ENCODE data around the gene LCORL. TPM values are rescaled to one million over a fixed set of nuclear protein-coding genes. Genes with fewer than 3 reads are reported as not detected.

LCORL gene
- total and polyA plus RNA-seq, 9 of the 15 experiments (the other 6 are each of a cell fraction or from before 2014, with no cell fraction given), result 3.1 to 24.5 (median 11.1) TPM

DNA sequence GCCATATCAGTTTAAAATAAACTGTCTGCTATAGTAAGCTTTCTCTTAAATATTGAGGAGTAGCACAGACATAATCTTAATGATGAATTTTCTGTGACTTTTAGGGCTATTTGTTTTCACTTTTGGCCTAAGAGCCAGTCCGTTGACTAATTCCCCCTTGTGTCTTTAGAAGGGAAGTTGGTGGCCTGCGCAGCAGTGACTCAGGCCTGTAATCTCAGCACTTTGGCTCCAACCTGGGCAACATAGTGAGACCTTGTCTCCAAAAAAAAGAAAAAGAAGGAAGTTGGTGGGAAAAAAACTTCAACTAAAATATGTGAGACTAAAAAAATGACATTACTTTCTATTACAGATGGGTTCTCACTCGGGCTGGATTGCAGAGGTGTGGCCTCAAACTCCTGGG is 207.4 kb downstream of the LCORL start (continued):
- TF ChIP-seq DPF2 (IDR thresholded peaks at IDR 0.05) (no peak), KDM1A (IDR thresholded peaks at IDR 0.05) (0 out of 4 replicates have a peak, but pooled peaks of 1 of the 2 experiments have one; percentile 24), ZNF124 (CRISPR knock-in tag; IDR thresholded peaks at IDR 0.05) (no peak), NFE2L1 (tag; IDR thresholded peaks at IDR 0.05; ENCODE audit: borderline replicate concordance, low read depth) (peak; percentile 17; the same call in 1 of the 2 replicates), FOSL1 (tag; conservative IDR thresholded peaks at IDR 0.05) (peak; percentile 59), SPI1 (IDR thresholded peaks at IDR 0.05; ENCODE audit: borderline replicate concordance, low read depth, low read length) (0 out of 2 replicates have a peak, but pooled peaks have one; percentile 28), ZNF121 (CRISPR knock-in tag; conservative IDR thresholded peaks at IDR 0.05) (peak; percentile 92)

DNA sequence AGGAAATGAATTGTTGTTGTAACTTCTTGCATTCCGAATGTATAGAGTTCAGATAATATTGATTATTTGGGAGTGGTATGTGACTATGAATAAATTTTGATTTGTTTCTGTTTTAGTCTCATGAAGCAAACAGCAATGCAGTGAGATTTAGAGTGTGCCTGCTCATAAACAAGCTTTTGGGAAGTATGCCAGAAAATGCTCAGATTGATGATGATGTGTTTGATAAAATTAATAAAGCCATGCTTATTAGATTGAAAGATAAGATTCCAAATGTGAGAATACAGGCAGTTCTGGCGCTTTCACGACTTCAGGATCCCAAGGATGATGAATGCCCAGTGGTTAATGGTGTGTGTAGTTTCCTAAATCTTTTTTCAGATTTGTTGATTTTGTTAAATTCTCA is 208.8 kb downstream of the LCORL start:
- Histone ChIP-seq H3K4me1 (replicated peaks in 1 of 2; ENCODE audit: control insufficient read depth in 2 of 2, insufficient read depth in 2 of 2, low read length in 2 of 2) (peaks cover 2 to 3% of the 10 kb centered on the region in 2 experiments; a peak in 3 of 5 replicates), H3K9me3 (replicated peaks; ENCODE audit: control insufficient read depth, insufficient read depth, low read depth, low read length) (no peaks in the 10 kb centered on the region), H3K27me3 (ENCODE audit: control insufficient read depth in 2 of 2, insufficient read depth in 2 of 2, low read length in 2 of 2) (no peaks in the 10 kb centered on the region), H3K4me3 (peak overlapping the region; percentile 65), H3K79me2 (ENCODE audit: control insufficient read depth, insufficient read depth, low read length) (peaks cover 98% of the 10 kb centered on the region), H3K27ac (ENCODE audit: extremely low read depth, low read depth, low read length) (no peak overlapping the region), H3K36me3 (ENCODE audit: control insufficient read depth, insufficient read depth, low read length) (peaks cover 56% of the 10 kb centered on the region), H4K20me1 (replicated peaks; ENCODE audit: control insufficient read depth, insufficient read depth, low read length) (peaks cover 3% of the 10 kb centered on the region; the same call in 1 of the 2 replicates), H3K9ac (ENCODE audit: insufficient read depth in 1 of 2, low read depth in 2 of 2, low read length in 2 of 2) (peak overlapping the region in 1 of 2 experiments; percentile 97; a peak in 2 of 4 replicates), H2AFZ (ENCODE audit: low read depth, low read length) (no peak overlapping the region), H3K4me2 (ENCODE audit: insufficient read depth, low read length) (peak overlapping the region; percentile 95), H3K9me1 (ENCODE audit: control insufficient read depth, insufficient read depth, low read length) (no peaks in the 10 kb centered on the region)
- 43% methylated on average over 3 of the region's 3 CpGs for WGBS (ENCODE audit: insufficient coverage, low coverage, missing lambda C conversion rate)
- ATAC-seq (no peak), DNase-seq (ENCODE audit: extremely low read depth in 1 of 4, low spot score in 3 of 4) (no peak), FAIRE-seq (no peak)
- in situ Hi-C loops (cut with MboI) (no loop called here), intact Hi-C loops (cut with micrococcal nuclease) (no loop called here)
- no TSS peak for BruUV-seq (replicated peaks)
- TF ChIP-seq, protein P1, sequence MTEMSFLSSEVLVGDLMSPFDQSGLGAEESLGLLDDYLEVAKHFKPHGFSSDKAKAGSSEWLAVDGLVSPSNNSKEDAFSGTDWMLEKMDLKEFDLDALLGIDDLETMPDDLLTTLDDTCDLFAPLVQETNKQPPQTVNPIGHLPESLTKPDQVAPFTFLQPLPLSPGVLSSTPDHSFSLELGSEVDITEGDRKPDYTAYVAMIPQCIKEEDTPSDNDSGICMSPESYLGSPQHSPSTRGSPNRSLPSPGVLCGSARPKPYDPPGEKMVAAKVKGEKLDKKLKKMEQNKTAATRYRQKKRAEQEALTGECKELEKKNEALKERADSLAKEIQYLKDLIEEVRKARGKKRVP (CRISPR knock-in tag; IDR thresholded peaks at IDR 0.05), result no peak
- no peak for TF ChIP-seq KAT2B (IDR thresholded peaks at IDR 0.05; ENCODE audit: low read depth, low read length)
- 0 out of 2 replicates have a peak, but pooled peaks have one; percentile 19 for TF ChIP-seq NFIC (IDR thresholded peaks at IDR 0.05)
- no peak for TF ChIP-seq NONO (IDR thresholded peaks at IDR 0.05; ENCODE audit: low read depth in 2 of 2, low read length in 1 of 2)
- TF ChIP-seq SREBF1 (IDR thresholded peaks at IDR 0.05; ENCODE audit: borderline replicate concordance, low read depth, low read length), result no peak
- peak; percentile 84 for TF ChIP-seq DACH1 (IDR thresholded peaks at IDR 0.05; ENCODE audit: partially characterized antibody)
- POLR2A ChIA-PET, result no interaction called here
- CTCF ChIA-PET (ENCODE audit: low intra/inter-chr PET ratio), result no interaction called here

Data from K562 (cell line).